GM12801 (cell line): Measurements from ENCODE around the gene NUTF2.

ENCODE experiments used
- TF ChIP-seq, protein P1 (sequence below): IDR thresholded peaks from one replicate; pipeline ENCODE4 v1.5.1; 2011; ENCODE audit warnings: control low read depth; ENCODE audit not compliant: insufficient read length; ENCODE audit errors: extremely low read depth

Gene NUTF2

DNA sequence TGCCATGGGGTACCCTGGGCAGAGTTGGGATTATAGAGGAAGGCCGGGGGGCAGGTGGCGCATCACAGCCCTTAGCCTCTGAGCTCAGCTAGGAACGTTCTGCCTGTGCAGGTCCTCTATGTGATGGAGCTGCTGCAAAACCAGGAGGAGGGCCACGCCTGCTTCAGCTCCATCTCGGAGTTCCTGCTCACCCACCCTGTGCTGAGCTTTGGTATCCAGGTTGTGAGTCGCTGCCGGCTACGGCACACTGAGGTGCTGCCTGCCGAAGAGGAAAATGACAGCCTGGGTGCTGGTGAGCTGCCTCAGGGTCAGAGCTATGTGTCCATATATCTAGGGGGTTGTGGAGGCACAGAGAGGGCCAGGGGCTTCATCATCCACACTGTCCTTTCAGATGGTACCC is 32.1 kb downstream of the NUTF2 start:
- TF ChIP-seq, protein P1, sequence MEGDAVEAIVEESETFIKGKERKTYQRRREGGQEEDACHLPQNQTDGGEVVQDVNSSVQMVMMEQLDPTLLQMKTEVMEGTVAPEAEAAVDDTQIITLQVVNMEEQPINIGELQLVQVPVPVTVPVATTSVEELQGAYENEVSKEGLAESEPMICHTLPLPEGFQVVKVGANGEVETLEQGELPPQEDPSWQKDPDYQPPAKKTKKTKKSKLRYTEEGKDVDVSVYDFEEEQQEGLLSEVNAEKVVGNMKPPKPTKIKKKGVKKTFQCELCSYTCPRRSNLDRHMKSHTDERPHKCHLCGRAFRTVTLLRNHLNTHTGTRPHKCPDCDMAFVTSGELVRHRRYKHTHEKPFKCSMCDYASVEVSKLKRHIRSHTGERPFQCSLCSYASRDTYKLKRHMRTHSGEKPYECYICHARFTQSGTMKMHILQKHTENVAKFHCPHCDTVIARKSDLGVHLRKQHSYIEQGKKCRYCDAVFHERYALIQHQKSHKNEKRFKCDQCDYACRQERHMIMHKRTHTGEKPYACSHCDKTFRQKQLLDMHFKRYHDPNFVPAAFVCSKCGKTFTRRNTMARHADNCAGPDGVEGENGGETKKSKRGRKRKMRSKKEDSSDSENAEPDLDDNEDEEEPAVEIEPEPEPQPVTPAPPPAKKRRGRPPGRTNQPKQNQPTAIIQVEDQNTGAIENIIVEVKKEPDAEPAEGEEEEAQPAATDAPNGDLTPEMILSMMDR, result no peak

DNA sequence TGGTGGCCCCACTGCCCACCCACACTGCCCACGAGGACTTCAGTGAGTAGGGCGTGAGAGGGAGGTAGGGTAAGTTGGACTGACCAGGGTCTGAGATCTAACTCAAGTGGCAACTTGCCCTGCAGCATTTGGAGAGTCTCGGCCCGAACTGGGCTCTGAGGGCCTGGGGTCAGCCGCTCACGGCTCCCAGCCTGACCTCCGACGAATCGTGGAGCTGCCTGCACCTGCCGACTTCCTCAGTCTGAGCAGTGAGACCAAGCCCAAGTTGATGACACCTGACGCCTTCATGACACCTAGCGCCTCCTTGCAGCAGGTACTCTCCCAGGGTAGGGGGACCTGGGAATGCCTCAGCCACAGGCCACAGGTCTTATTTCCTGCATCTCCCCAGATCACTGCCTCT is 32.7 kb downstream of the NUTF2 start:
- TF ChIP-seq, protein P1, result no peak

DNA sequence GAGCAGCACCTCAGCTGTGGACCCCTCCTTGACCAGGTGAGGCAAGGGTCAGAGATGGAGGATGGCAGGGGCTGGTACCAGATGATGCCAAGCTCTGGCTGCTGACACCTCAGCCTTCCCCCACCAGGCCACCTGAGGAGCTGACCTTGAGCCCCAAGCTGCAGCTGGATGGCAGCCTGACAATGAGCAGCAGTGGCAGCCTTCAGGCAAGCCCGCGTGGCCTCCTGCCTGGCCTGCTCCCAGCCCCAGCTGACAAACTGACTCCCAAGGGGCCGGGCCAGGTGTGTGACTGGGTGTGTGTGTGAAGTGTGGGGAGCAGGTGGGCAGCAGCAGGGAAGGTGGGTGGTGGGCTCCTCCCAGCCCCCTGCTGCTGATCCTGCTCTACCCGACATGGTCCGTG is 33.2 kb downstream of the NUTF2 start:
- TF ChIP-seq, protein P1, result no peak

DNA sequence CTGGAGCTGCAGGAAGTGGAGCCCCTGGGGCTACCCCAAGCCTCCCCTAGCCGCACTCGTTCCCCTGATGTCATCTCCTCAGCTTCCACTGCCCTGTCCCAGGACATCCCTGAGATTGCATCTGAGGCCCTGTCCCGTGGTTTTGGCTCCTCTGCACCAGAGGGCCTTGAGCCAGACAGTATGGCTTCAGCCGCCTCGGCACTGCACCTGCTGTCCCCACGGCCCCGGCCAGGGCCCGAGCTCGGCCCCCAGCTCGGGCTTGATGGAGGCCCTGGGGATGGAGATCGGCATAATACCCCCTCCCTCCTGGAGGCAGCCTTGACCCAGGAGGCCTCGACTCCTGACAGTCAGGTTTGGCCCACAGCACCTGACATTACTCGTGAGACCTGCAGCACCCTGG is 33.9 kb downstream of the NUTF2 start:
- TF ChIP-seq, protein P1, result no peak

DNA sequence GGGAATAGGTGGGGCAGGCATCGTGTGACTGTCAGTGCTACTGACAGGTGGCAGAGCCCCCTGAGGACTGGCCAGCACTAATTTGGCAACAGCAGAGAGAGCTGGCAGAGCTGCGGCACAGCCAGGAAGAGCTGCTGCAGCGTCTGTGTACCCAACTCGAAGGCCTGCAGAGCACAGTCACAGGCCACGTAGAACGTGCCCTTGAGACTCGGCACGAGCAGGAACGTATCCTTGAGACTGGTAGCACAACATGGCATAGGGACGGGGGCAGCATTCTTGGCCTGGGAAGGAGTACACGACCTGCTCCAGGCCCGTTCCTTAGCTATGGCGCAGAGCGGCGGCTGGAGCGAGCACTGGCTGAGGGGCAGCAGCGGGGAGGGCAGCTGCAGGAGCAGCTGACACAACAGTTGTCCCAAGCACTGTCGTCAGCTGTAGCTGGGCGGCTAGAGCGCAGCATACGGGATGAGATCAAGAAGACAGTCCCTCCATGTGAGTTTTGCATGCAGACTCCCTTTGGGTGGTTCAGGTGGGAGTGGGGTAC is 35.0 kb downstream of the NUTF2 start:
- TF ChIP-seq, protein P1, result no peak

DNA sequence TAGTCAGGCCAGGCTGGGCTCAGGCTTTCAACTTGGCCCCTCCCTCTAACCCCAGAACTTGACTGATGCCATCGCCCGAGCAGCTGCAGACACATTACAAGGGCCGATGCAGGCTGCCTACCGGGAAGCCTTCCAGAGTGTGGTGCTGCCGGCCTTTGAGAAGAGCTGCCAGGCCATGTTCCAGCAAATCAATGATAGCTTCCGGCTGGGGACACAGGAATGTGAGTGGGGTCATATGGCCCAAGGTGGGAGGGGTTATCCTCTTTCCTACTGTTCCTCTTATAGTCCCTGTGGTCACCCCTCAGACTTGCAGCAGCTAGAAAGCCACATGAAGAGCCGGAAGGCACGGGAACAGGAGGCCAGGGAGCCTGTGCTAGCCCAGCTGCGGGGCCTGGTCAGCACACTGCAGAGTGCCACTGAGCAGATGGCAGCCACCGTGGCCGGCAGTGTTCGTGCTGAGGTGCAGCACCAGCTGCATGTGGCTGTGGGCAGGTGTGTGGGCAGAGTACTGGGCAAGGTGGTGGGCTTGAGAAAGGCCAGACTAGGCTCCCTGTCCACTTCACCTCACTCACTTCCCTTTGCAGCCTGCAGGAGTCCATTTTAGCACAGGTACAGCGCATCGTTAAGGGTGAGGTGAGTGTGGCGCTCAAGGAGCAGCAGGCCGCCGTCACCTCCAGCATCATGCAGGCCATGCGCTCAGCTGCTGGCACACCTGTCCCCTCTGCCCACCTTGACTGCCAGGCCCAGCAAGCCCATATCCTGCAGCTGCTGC is 35.8 kb downstream of the NUTF2 start:
- TF ChIP-seq, protein P1, result no peak

DNA sequence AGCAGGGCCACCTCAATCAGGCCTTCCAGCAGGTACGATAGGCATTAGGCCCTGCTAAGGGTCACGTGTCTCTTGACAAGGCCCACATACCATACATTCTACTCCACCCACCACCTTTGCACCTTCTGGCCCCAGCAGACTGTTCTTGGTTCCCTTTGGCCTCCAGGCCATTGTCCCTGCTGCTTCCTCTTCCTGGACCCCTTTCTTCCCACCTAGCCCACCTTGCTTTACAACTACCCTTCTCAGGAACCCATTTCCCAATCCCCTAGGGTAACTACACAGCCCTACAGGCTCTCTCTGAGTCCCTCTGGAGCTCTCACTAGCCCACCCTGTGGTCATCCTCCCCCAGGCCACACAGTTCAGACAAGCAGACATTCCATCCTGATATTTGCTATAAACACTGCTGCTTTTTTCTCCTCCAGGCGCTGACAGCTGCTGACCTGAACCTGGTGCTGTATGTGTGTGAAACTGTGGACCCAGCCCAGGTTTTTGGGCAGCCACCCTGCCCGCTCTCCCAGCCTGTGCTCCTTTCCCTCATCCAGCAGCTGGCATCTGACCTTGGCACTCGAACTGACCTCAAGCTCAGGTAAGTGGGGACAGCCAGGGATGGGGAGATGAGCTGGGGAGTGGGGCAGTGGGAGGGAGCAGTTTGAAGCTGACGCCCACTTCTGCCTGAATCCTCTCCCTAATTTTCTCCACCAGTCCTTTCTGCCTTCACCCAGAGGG is 36.6 kb downstream of the NUTF2 start:
- TF ChIP-seq, protein P1, result no peak
